Vagina (tissue), 2 donors: ENCODE data around the gene PMFBP1. TPM values are rescaled to one million over a fixed set of nuclear protein-coding genes. Genes with fewer than 3 reads are reported as not detected.
A peak's percentile ranks its signal among the peaks of the same experiment; 100 is the strongest.

ENCODE experiments used
- DNase-seq, 2 donors: peaks; one replicate each; pipeline ENCODE4 v3.0.0-alpha.2; 2017; ENCODE audit errors: extremely low spot score in 2 of 2
- H3K27ac ChIP-seq: fragments of 200-600 bp; sonication (generic); one replicate; pipeline ENCODE4 v1.5.1; 2019
- H3K27me3 ChIP-seq: fragments of 200-600 bp; sonication (generic); one replicate; pipeline ENCODE4 v1.5.1; 2019
- H3K36me3 ChIP-seq, 2 donors: fragments of 200-600 bp; sonication (generic); one replicate each; pipeline ENCODE4 v1.5.1; 2017 to 2019
- H3K4me1 ChIP-seq: fragments of 200-600 bp; sonication (generic); one replicate; pipeline ENCODE4 v1.5.1; 2019
- H3K4me3 ChIP-seq, 2 donors: fragments of 200-600 bp; sonication (generic); 1 replicate in 1 of 2; 2 replicates in 1 of 2; pipeline ENCODE4 v1.5.1; 2016 to 2019
- H3K9me3 ChIP-seq: fragments of 200-600 bp; sonication (generic); one replicate; pipeline ENCODE4 v1.5.1; 2019
- POLR2A ChIP-seq, 2 donors: fragments of 450-650 bp; IDR thresholded peaks; one replicate each; pipeline ENCODE4 v1.6.1; 2017; ENCODE audit warnings: antibody characterized with exemption in 2 of 2, mild to moderate bottlenecking in 2 of 2, moderate library complexity in 2 of 2
- POLR2AphosphoS5 ChIP-seq, 2 donors: sonication (generic); formaldehyde crosslinking; IDR thresholded peaks; one replicate each; pipeline ENCODE4 v1.9.0; 2017; ENCODE audit warnings: antibody characterized with exemption in 2 of 2, mild to moderate bottlenecking in 2 of 2, low read depth in 1 of 2; ENCODE audit not compliant: insufficient read depth in 1 of 2
- intact Hi-C: fragments of 100-400 bp; cut with DNase I; formaldehyde crosslinking; loops from one replicate; pipeline ENCODE4 v1.15.1; 2023
- total RNA-seq: library from RNA; depleted of rRNA; stranded (reverse); fragments of >200 nt; gene quantifications from one replicate; pipeline ENCODE4 v1.2.3, GENCODE V29; 2016
- TF ChIP-seq, protein P1 (sequence below), 3 experiments: fragments of 450-650 bp in 2 of 3; fragments of 200-600 bp in 1 of 3; sonication (generic) in 1 of 3; IDR thresholded peaks; one replicate each; pipeline ENCODE4 v1.5.1; 2017 to 2019; ENCODE audit warnings: antibody characterized with exemption in 3 of 3, mild to moderate bottlenecking in 2 of 3, moderate library complexity in 2 of 3

PMFBP1 gene
- total RNA-seq, 1 donor from 2014 or later = not detected

DNA sequence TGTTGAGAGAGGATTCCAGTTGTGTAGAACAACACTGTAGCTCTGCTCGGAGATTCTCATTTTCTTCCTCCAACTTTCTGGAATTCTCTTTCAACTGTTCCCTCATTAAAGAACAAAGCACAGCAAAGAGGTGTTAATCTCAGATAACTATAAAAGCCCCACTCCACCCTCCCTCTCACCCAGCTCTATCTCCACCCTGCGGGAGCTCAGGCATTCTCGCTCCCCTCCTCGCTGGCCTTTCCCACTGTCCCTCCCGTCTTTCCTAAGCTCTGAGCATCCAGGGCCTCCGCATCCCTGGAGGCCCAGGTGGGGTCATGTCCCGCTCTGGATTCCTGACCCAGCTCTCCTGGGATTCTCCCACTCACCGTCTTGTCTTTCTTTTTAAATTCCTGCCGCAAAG, 43.3 kb downstream of the PMFBP1 start:
- H3K4me1 ChIP-seq = no peaks in the 10 kb centered on the region
- no peak overlapping the region for H3K4me3 ChIP-seq
- no peaks in the 10 kb centered on the region for H3K9me3 ChIP-seq
- TF ChIP-seq POLR2A (IDR thresholded peaks at IDR 0.05) = no peak
- TF ChIP-seq POLR2AphosphoS5 (IDR thresholded peaks at IDR 0.05; ENCODE audit: insufficient read depth in 1 of 2, low read depth in 1 of 2) = no peak
- TF ChIP-seq, protein P1, sequence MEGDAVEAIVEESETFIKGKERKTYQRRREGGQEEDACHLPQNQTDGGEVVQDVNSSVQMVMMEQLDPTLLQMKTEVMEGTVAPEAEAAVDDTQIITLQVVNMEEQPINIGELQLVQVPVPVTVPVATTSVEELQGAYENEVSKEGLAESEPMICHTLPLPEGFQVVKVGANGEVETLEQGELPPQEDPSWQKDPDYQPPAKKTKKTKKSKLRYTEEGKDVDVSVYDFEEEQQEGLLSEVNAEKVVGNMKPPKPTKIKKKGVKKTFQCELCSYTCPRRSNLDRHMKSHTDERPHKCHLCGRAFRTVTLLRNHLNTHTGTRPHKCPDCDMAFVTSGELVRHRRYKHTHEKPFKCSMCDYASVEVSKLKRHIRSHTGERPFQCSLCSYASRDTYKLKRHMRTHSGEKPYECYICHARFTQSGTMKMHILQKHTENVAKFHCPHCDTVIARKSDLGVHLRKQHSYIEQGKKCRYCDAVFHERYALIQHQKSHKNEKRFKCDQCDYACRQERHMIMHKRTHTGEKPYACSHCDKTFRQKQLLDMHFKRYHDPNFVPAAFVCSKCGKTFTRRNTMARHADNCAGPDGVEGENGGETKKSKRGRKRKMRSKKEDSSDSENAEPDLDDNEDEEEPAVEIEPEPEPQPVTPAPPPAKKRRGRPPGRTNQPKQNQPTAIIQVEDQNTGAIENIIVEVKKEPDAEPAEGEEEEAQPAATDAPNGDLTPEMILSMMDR (IDR thresholded peaks at IDR 0.05) = no peak
- DNase-seq = peak in 1 of 2 donors; percentile 40
- intact Hi-C loops = no loop called here
- no peak overlapping the region for H3K27ac ChIP-seq
- no peaks in the 10 kb centered on the region for H3K36me3 ChIP-seq
- no peaks in the 10 kb centered on the region for H3K27me3 ChIP-seq

DNA sequence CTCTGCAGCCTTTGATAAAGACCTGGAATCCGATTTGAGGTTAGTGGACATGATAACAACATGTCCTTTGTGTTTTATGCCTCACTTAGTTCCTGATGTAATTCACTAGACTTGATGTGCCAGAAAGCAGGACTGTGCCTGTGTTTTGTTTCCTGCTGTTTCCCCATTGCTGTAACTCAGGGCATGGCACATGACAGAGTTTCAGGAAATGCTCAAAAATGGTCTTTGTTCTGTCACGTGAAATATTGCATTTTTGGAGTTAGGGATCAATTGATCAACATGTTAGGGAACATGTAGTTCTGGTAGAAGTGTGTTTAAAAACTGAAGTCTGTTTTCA, 45.6 kb downstream of the PMFBP1 start:
- no peaks in the 10 kb centered on the region for H3K9me3 ChIP-seq
- H3K36me3 ChIP-seq = no peaks in the 10 kb centered on the region
- TF ChIP-seq, protein P1 (IDR thresholded peaks at IDR 0.05) = no peak
- TF ChIP-seq POLR2AphosphoS5 (IDR thresholded peaks at IDR 0.05; ENCODE audit: insufficient read depth in 1 of 2, low read depth in 1 of 2) (no peak), POLR2A (IDR thresholded peaks at IDR 0.05) (no peak)
- no peaks in the 10 kb centered on the region for H3K4me1 ChIP-seq
- intact Hi-C loops = no loop called here
- DNase-seq = no peak
- H3K27ac ChIP-seq = no peak overlapping the region
- H3K27me3 ChIP-seq = no peaks in the 10 kb centered on the region
- no peak overlapping the region for H3K4me3 ChIP-seq

DNA sequence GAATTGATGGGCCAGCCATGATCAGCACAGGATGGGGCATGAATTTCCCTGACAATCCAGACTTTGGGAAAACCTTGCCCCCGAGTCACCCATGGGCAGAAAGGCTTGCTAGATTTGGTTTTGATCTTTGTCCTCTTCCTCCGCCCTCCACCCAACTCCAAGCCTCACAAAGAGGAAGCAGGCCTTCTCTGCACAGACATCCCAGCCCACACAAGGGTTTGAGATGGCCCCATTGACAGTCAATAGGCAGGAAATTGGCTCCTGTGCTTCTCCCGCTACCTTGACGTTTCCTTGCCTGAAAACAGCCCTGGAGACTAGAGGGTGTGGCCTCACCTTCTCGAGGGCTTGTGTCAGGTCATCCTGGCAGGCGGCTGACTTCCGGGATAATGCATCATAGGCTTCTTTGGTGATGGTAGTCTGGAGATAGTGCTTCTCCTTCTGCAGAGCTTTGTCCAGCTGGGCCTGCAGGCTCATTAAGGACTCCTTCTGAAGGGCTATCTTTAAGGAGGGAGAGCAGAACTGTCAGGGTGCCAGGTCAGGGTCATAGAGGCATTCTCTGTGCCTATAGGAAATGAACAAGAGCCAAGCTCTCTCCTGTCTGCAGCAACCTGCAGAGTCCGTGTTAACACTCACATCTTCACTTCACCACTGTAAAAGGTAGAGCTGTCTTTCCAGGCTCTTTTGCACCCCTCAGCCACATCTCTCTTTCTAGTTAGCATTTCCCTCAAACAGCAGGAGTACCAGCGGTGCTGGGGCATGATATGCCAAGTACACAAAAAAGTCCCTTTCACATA, 46.1 kb downstream of the PMFBP1 start:
- H3K4me1 ChIP-seq = no peaks in the 10 kb centered on the region
- no peak overlapping the region for H3K27ac ChIP-seq
- TF ChIP-seq POLR2AphosphoS5 (IDR thresholded peaks at IDR 0.05; ENCODE audit: insufficient read depth in 1 of 2, low read depth in 1 of 2) (no peak), POLR2A (IDR thresholded peaks at IDR 0.05) (no peak)
- TF ChIP-seq, protein P1 (IDR thresholded peaks at IDR 0.05) = no peak
- H3K4me3 ChIP-seq = no peak overlapping the region
- intact Hi-C loops = no loop called here
- H3K36me3 ChIP-seq = no peaks in the 10 kb centered on the region
- no peaks in the 10 kb centered on the region for H3K9me3 ChIP-seq
- no peaks in the 10 kb centered on the region for H3K27me3 ChIP-seq
- peak in 1 of 2 donors; percentile 58 for DNase-seq

DNA sequence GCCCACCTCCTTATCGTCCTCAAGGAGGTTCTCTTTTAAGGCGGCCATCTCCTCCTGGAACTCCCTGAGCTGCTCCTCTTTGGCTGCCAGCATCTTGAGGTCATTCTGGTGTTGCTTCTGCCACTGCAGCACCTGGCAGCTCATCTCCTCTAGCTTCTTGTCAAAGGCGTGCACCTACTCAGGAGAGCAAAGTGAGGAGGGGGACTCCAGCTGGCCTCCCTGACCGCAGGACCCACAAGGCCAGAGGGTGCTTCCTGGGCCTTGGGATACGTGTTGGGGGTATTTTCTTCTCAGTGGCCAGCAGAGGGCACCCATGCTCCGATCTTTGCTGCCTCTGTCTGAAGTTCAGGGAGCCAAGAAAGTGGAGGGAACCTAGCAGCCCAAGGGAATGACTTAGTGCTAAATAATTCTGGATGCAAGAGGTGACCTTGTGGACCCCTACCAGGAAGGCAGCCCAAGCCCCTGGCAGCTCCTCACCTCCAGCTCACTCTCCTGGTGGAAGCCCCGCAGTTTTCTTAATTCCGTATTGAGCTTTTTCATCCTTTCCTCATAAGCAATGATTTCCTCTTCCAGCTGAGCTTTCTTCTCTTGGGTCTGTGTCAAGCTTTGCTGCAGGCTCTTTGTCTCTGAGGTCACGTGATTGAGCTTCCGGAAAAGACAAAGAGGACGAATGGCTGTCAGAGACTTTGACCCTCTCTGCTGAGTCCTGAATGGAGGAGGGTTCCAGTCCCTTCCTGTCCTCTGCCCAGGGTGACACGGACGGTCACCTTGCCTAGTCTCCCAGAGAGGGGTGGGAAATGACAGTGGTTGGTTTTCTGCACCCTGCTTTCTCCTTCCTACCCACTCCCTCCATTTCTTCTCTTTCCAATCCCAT, 47.0 kb downstream of the PMFBP1 start:
- H3K27me3 ChIP-seq = no peaks in the 10 kb centered on the region
- no peaks in the 10 kb centered on the region for H3K36me3 ChIP-seq
- intact Hi-C loops = no loop called here
- DNase-seq = peak; percentile 84
- TF ChIP-seq, protein P1 (IDR thresholded peaks at IDR 0.05) = peak; percentile 9 to 57 (median 54)
- no peak for TF ChIP-seq POLR2A (IDR thresholded peaks at IDR 0.05)
- no peak overlapping the region for H3K4me3 ChIP-seq
- no peaks in the 10 kb centered on the region for H3K9me3 ChIP-seq
- no peaks in the 10 kb centered on the region for H3K4me1 ChIP-seq
- H3K27ac ChIP-seq = no peak overlapping the region

DNA sequence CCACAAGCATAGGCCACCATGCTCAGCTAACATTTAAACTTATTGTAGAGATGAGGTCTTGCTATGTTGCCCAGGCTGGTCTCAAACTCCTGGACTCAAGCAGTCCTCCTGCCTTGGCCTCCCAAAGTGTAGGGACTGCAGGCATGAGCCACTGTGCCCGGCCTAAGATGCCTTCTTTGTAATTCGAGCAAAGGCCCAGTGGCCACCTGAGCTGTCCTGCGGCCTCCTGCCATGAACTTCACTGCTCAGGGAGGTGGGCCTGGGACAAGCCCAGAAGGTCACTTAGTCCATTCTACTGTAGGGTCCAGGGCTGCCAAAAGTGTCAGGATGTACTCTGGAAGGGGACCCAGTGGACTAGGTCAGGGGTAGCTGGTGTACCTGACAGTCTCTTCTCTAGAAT, 47.8 kb downstream of the PMFBP1 start:
- TF ChIP-seq POLR2A (IDR thresholded peaks at IDR 0.05) (no peak), POLR2AphosphoS5 (IDR thresholded peaks at IDR 0.05; ENCODE audit: insufficient read depth in 1 of 2, low read depth in 1 of 2) (no peak)
- TF ChIP-seq, protein P1 (IDR thresholded peaks at IDR 0.05) = no peak
- H3K27ac ChIP-seq = no peak overlapping the region
- DNase-seq = peak; percentile 54 to 67
- no peaks in the 10 kb centered on the region for H3K9me3 ChIP-seq
- no peaks in the 10 kb centered on the region for H3K36me3 ChIP-seq
- no peaks in the 10 kb centered on the region for H3K27me3 ChIP-seq
- H3K4me1 ChIP-seq = no peaks in the 10 kb centered on the region
- intact Hi-C loops = no loop called here
- H3K4me3 ChIP-seq = no peak overlapping the region
